ENCODE measurements around the gene HEY2. TPM values are rescaled to one million over a fixed set of nuclear protein-coding genes. Genes with fewer than 3 reads are reported as not detected.

Gene HEY2
- total RNA-seq, 1 donor from 2014 or later = 25.6 TPM

- H3K9me3 ChIP-seq (replicated peaks) = no peaks in the 10 kb centered on the region
- DNase-seq = no peak
- TF ChIP-seq CTCF (IDR thresholded peaks at IDR 0.05; ENCODE audit: borderline replicate concordance) = no peak
- intact Hi-C loops (cut with micrococcal nuclease) = loop anchor here (10.0 kb wide), 1 partner anchor 47 kb away; no protein-coding TSS in a partner anchor
- H3K4me3 ChIP-seq = no peak overlapping the region
- H3K36me3 ChIP-seq = peaks cover 5% of the 10 kb centered on the region
- H3K27ac ChIP-seq (replicated peaks) = no peak overlapping the region
- H3K27me3 ChIP-seq (ENCODE audit: low read depth) = no peaks in the 10 kb centered on the region
- peaks cover 24% of the 10 kb centered on the region for H3K4me1 ChIP-seq
These were observed 47.9 kb downstream of the HEY2 start for GRCh38 chr6:125797120-125797885.

GRCh38 chr6:125797886-125798444 lies 48.5 kb downstream of the HEY2 start:
- Histone ChIP-seq H3K4me1 (peaks cover 18% of the 10 kb centered on the region), H3K9me3 (replicated peaks) (no peaks in the 10 kb centered on the region), H3K36me3 (peaks cover 5% of the 10 kb centered on the region), H3K4me3 (no peak overlapping the region), H3K27ac (replicated peaks) (no peak overlapping the region), H3K27me3 (ENCODE audit: low read depth) (no peaks in the 10 kb centered on the region)
- DNase-seq = no peak
- intact Hi-C loops (cut with micrococcal nuclease) = loop anchor here (10.0 kb wide), 1 partner anchor 47 kb away; no protein-coding TSS in a partner anchor
- no peak for TF ChIP-seq CTCF (IDR thresholded peaks at IDR 0.05; ENCODE audit: borderline replicate concordance)

- Histone ChIP-seq H3K4me1 (peaks cover 14% of the 10 kb centered on the region), H3K4me3 (no peak overlapping the region), H3K36me3 (peaks cover 5% of the 10 kb centered on the region), H3K9me3 (replicated peaks) (no peaks in the 10 kb centered on the region), H3K27me3 (ENCODE audit: low read depth) (no peaks in the 10 kb centered on the region), H3K27ac (replicated peaks) (no peak overlapping the region)
- no peak for DNase-seq
- TF ChIP-seq CTCF (IDR thresholded peaks at IDR 0.05; ENCODE audit: borderline replicate concordance) = no peak
- intact Hi-C loops (cut with micrococcal nuclease) = loop anchor here (10.0 kb wide), 1 partner anchor 46 kb away; no protein-coding TSS in a partner anchor
These were observed 49.5 kb downstream of the HEY2 start for GRCh38 chr6:125798734-125799508.

GRCh38 chr6:125802383-125802782 lies 53.0 kb downstream of the HEY2 start:
- intact Hi-C loops (cut with micrococcal nuclease) = no loop called here

More at GRCh38 chr6:125802383-125802782, 53.0 kb downstream of the HEY2 start:
- Histone ChIP-seq H3K4me1 (peaks cover 5% of the 10 kb centered on the region), H3K27me3 (ENCODE audit: low read depth) (no peaks in the 10 kb centered on the region), H3K9me3 (replicated peaks) (no peaks in the 10 kb centered on the region), H3K4me3 (no peak overlapping the region), H3K27ac (replicated peaks) (no peak overlapping the region), H3K36me3 (peaks cover 5% of the 10 kb centered on the region)
- no peak for TF ChIP-seq CTCF (IDR thresholded peaks at IDR 0.05; ENCODE audit: borderline replicate concordance)
- no peak for DNase-seq

Data from left ventricle myocardium inferior (tissue), 1 donor.